ENCODE results near the gene PNPT1.
"Not testable (repeated sequence)": the region's sequence is repeated elsewhere in the genome, so short reads cannot be mapped to it uniquely, and the experiment has no call there.

The PNPT1 gene

GRCh38 chr2:55693181-55694125, at the start of gene PNPT1:
Gene PNPT1, minus strand, starts transcription at chr2:55693844. Its CDS starts 21 bp downstream, at chr2:55693823.
- Histone ChIP-seq H3K9me3 (ENCODE audit: severe bottlenecking) (no peaks in the 10 kb centered on the region), H3K27ac (ENCODE audit: poor library complexity, severe bottlenecking) (peak within 1 kb of the TSS; percentile 36), H3K4me1 (ENCODE audit: insufficient read depth, poor library complexity, severe bottlenecking) (peaks cover 9% of the 10 kb centered on the region), H3K36me3 (ENCODE audit: low read depth) (peaks cover 21% of the 10 kb centered on the region), H3K27me3 (ENCODE audit: insufficient read depth, poor library complexity, severe bottlenecking) (no peaks in the 10 kb centered on the region), H3K4me3 (ENCODE audit: severe bottlenecking) (peak within 1 kb of the TSS; percentile 89)
- no peak for TF ChIP-seq CTCF (IDR thresholded peaks at IDR 0.05; ENCODE audit: poor library complexity, severe bottlenecking)
- ATAC-seq (ENCODE audit: low read depth) (peak; percentile 100), DNase-seq (ENCODE audit: low spot score) (peak; percentile 92)

- no peaks in the 10 kb centered on the region for H3K27me3 ChIP-seq (ENCODE audit: insufficient read depth, poor library complexity, severe bottlenecking)
- no peak for DNase-seq (ENCODE audit: low spot score)
- ATAC-seq (ENCODE audit: low read depth), result no peak
- no peak for TF ChIP-seq CTCF (IDR thresholded peaks at IDR 0.05; ENCODE audit: poor library complexity, severe bottlenecking)
- peak overlapping the region; percentile 64 for H3K27ac ChIP-seq (ENCODE audit: poor library complexity, severe bottlenecking)
- H3K4me3 ChIP-seq (ENCODE audit: severe bottlenecking), result no peak overlapping the region
- peaks cover 7% of the 10 kb centered on the region for H3K4me1 ChIP-seq (ENCODE audit: insufficient read depth, poor library complexity, severe bottlenecking)
- H3K9me3 ChIP-seq (ENCODE audit: severe bottlenecking), result no peaks in the 10 kb centered on the region
- no peaks in the 10 kb centered on the region for H3K36me3 ChIP-seq (ENCODE audit: low read depth)
Measured at GRCh38 chr2:55742996-55743395, 49.4 kb upstream of the PNPT1 start.

- not testable (repeated sequence) for H3K9me3 ChIP-seq (ENCODE audit: severe bottlenecking); H3K4me1 ChIP-seq (ENCODE audit: insufficient read depth, poor library complexity, severe bottlenecking); H3K4me3 ChIP-seq (ENCODE audit: severe bottlenecking); DNase-seq (ENCODE audit: low spot score); H3K27me3 ChIP-seq (ENCODE audit: insufficient read depth, poor library complexity, severe bottlenecking); H3K27ac ChIP-seq (ENCODE audit: poor library complexity, severe bottlenecking); ATAC-seq (ENCODE audit: low read depth); H3K36me3 ChIP-seq (ENCODE audit: low read depth)
Measured at GRCh38 chr2:55736019-55736536, 42.4 kb upstream of the PNPT1 start.

GRCh38 chr2:55734726-55735125, 41.1 kb upstream of the PNPT1 start:
- Histone ChIP-seq H3K27ac (ENCODE audit: poor library complexity, severe bottlenecking) (no peak overlapping the region), H3K36me3 (ENCODE audit: low read depth) (no peaks in the 10 kb centered on the region), H3K4me1 (ENCODE audit: insufficient read depth, poor library complexity, severe bottlenecking) (no peaks in the 10 kb centered on the region), H3K4me3 (ENCODE audit: severe bottlenecking) (no peak overlapping the region), H3K9me3 (ENCODE audit: severe bottlenecking) (no peaks in the 10 kb centered on the region), H3K27me3 (ENCODE audit: insufficient read depth, poor library complexity, severe bottlenecking) (no peaks in the 10 kb centered on the region)
- DNase-seq (ENCODE audit: low spot score) (no peak), ATAC-seq (ENCODE audit: low read depth) (no peak)
- no peak for TF ChIP-seq CTCF (IDR thresholded peaks at IDR 0.05; ENCODE audit: poor library complexity, severe bottlenecking)

GRCh38 chr2:55733335-55733734, 39.7 kb upstream of the PNPT1 start:
- H3K27ac ChIP-seq (ENCODE audit: poor library complexity, severe bottlenecking), result no peak overlapping the region

More at GRCh38 chr2:55733335-55733734, 39.7 kb upstream of the PNPT1 start:
- no peak overlapping the region for H3K4me3 ChIP-seq (ENCODE audit: severe bottlenecking)
- DNase-seq (ENCODE audit: low spot score) (no peak), ATAC-seq (ENCODE audit: low read depth) (no peak)
- no peaks in the 10 kb centered on the region for H3K36me3 ChIP-seq (ENCODE audit: low read depth)
- no peaks in the 10 kb centered on the region for H3K27me3 ChIP-seq (ENCODE audit: insufficient read depth, poor library complexity, severe bottlenecking)
- no peaks in the 10 kb centered on the region for H3K9me3 ChIP-seq (ENCODE audit: severe bottlenecking)
- TF ChIP-seq CTCF (IDR thresholded peaks at IDR 0.05; ENCODE audit: poor library complexity, severe bottlenecking), result no peak
- no peaks in the 10 kb centered on the region for H3K4me1 ChIP-seq (ENCODE audit: insufficient read depth, poor library complexity, severe bottlenecking)
